Astrocyte (in vitro differentiated cells and primary cell): ENCODE measurements around the gene HOXD9. TPM values are rescaled to one million over a fixed set of nuclear protein-coding genes. Genes with fewer than 3 reads are reported as not detected.

ENCODE experiments used
- DNase-seq: peaks from one replicate; pipeline ENCODE4 v3.0.0-alpha.2; 2010; ENCODE audit warnings: low read depth
- FAIRE-seq: peaks from 2 replicates; lab custom pipeline; 2011; peaks lifted over from hg19 to GRCh38; lab: Jason Lieb, UNC
- H2AFZ ChIP-seq: 2 replicates; pipeline ENCODE4 v1.6.0; 2012; ENCODE audit warnings: low read depth, low read length, inconsistent platforms
- H3K27ac ChIP-seq: 2 replicates; pipeline ENCODE4 v1.5.1; 2011; ENCODE audit warnings: low read depth, low read length, inconsistent platforms
- H3K27me3 ChIP-seq: 2 replicates; pipeline ENCODE4 v1.6.0; 2011; ENCODE audit warnings: low read length, inconsistent platforms; ENCODE audit not compliant: insufficient read depth
- H3K36me3 ChIP-seq: 2 replicates; pipeline ENCODE4 v1.5.1; 2011; ENCODE audit warnings: low read length, inconsistent platforms; ENCODE audit not compliant: insufficient read depth
- H3K4me1 ChIP-seq: 2 replicates; pipeline ENCODE4 v1.5.1; 2011; ENCODE audit warnings: low read length, inconsistent platforms; ENCODE audit not compliant: insufficient read depth
- H3K4me2 ChIP-seq: 2 replicates; pipeline ENCODE4 v1.6.0; 2012; ENCODE audit warnings: low read length, inconsistent platforms
- H3K4me3 ChIP-seq: 2 replicates; pipeline ENCODE4 v1.5.1; 2011; ENCODE audit warnings: low read depth, mild to moderate bottlenecking, low read length, inconsistent platforms; ENCODE audit not compliant: insufficient read depth
- H3K79me2 ChIP-seq: 2 replicates; pipeline ENCODE4 v1.6.0; 2012; ENCODE audit warnings: mild to moderate bottlenecking, low read length, inconsistent platforms; ENCODE audit not compliant: insufficient read depth
- H3K9ac ChIP-seq: 2 replicates; pipeline ENCODE4 v1.6.0; 2012; ENCODE audit warnings: mild to moderate bottlenecking, low read length, inconsistent platforms
- H3K9me3 ChIP-seq: 2 replicates; pipeline ENCODE4 v1.5.1; 2012; ENCODE audit warnings: low read depth, mild to moderate bottlenecking, low read length, inconsistent platforms; ENCODE audit not compliant: insufficient read depth
- H4K20me1 ChIP-seq: 2 replicates; pipeline ENCODE4 v1.6.0; 2012; ENCODE audit warnings: low read length, inconsistent platforms; ENCODE audit not compliant: insufficient read depth
- H3K27ac Mint-ChIP-seq: one replicate; pipeline ENCODE4 v1.8.0; 2021; ENCODE audit warnings: mild to moderate bottlenecking, mixed read lengths; ENCODE audit not compliant: unreplicated experiment
- H3K27me3 Mint-ChIP-seq: one replicate; pipeline ENCODE4 v1.8.0; 2021; ENCODE audit warnings: low read depth, mixed read lengths; ENCODE audit not compliant: unreplicated experiment
- H3K36me3 Mint-ChIP-seq: one replicate; pipeline ENCODE4 v1.8.0; 2021; ENCODE audit warnings: low read depth, mixed read lengths; ENCODE audit not compliant: unreplicated experiment
- H3K4me1 Mint-ChIP-seq: one replicate; pipeline ENCODE4 v1.8.0; 2021; ENCODE audit warnings: low read depth, mixed read lengths; ENCODE audit not compliant: unreplicated experiment
- H3K4me3 Mint-ChIP-seq: one replicate; pipeline ENCODE4 v1.8.0; 2021; ENCODE audit warnings: mild to moderate bottlenecking, moderate library complexity, mixed read lengths; ENCODE audit not compliant: unreplicated experiment
- H3K9me3 Mint-ChIP-seq: one replicate; pipeline ENCODE4 v1.8.0; 2021; ENCODE audit warnings: mild to moderate bottlenecking, mixed read lengths; ENCODE audit not compliant: unreplicated experiment
- EZH2 ChIP-seq: IDR thresholded peaks from 2 replicates; pipeline ENCODE4 v1.6.1; 2012; ENCODE audit warnings: mild to moderate bottlenecking, low read length, inconsistent platforms; ENCODE audit not compliant: insufficient read depth
- total RNA-seq: library from RNA; stranded (reverse); gene quantifications from 2 replicates; pipeline ENCODE4 v1.2.1, GENCODE V29; 2021
- TF ChIP-seq, protein P1 (sequence below): IDR thresholded peaks from 2 replicates; pipeline ENCODE4 v1.5.1; 2011; ENCODE audit warnings: low read depth, mild to moderate bottlenecking, inconsistent platforms, low read length, moderate library complexity; ENCODE audit not compliant: insufficient read depth

The HOXD9 gene
- total RNA-seq, 1 donor from 2014 or later: not detected

GRCh38 chr2:176165370-176166050 lies 43.0 kb downstream of the HOXD9 start:
- TF ChIP-seq, protein P1, sequence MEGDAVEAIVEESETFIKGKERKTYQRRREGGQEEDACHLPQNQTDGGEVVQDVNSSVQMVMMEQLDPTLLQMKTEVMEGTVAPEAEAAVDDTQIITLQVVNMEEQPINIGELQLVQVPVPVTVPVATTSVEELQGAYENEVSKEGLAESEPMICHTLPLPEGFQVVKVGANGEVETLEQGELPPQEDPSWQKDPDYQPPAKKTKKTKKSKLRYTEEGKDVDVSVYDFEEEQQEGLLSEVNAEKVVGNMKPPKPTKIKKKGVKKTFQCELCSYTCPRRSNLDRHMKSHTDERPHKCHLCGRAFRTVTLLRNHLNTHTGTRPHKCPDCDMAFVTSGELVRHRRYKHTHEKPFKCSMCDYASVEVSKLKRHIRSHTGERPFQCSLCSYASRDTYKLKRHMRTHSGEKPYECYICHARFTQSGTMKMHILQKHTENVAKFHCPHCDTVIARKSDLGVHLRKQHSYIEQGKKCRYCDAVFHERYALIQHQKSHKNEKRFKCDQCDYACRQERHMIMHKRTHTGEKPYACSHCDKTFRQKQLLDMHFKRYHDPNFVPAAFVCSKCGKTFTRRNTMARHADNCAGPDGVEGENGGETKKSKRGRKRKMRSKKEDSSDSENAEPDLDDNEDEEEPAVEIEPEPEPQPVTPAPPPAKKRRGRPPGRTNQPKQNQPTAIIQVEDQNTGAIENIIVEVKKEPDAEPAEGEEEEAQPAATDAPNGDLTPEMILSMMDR: no peak
- TF ChIP-seq EZH2: peak; percentile 27
- DNase-seq: peak; percentile 77
- H4K20me1 ChIP-seq: no peaks in the 10 kb centered on the region

GRCh38 chr2:176166272-176166671 lies 43.8 kb downstream of the HOXD9 start:
- Mint-ChIP-seq H3K4me1 (no peaks in the 10 kb centered on the region), H3K27ac (no peak overlapping the region), H3K27me3 (peaks cover 86% of the 10 kb centered on the region), H3K4me3 (no peak overlapping the region), H3K36me3 (peaks cover 2% of the 10 kb centered on the region), H3K9me3 (peaks cover 28% of the 10 kb centered on the region)
- peaks cover 68% of the 10 kb centered on the region for H3K27me3 ChIP-seq
- FAIRE-seq (no peak), DNase-seq (peak; percentile 45)
- peaks cover 8% of the 10 kb centered on the region for H3K4me1 ChIP-seq
- no peaks in the 10 kb centered on the region for H3K36me3 ChIP-seq
- no peaks in the 10 kb centered on the region for H4K20me1 ChIP-seq
- no peak overlapping the region for H3K27ac ChIP-seq
- no peaks in the 10 kb centered on the region for H3K79me2 ChIP-seq
- no peak overlapping the region for H3K9ac ChIP-seq
- H2AFZ ChIP-seq: no peak overlapping the region
- H3K4me2 ChIP-seq: no peak overlapping the region
- peaks cover 2% of the 10 kb centered on the region for H3K9me3 ChIP-seq
- H3K4me3 ChIP-seq: no peak overlapping the region
- TF ChIP-seq, protein P1: no peak
- TF ChIP-seq EZH2: no peak

More at GRCh38 chr2:176165370-176166050, 43.0 kb downstream of the HOXD9 start:
- Histone ChIP-seq H3K79me2 (no peaks in the 10 kb centered on the region), H3K4me1 (peaks cover 8% of the 10 kb centered on the region), H3K9me3 (peaks cover 2% of the 10 kb centered on the region), H3K27ac (no peak overlapping the region), H3K4me2 (peak overlapping the region; percentile 75), H3K4me3 (no peak overlapping the region), H2AFZ (no peak overlapping the region), H3K36me3 (no peaks in the 10 kb centered on the region), H3K27me3 (peaks cover 71% of the 10 kb centered on the region), H3K9ac (no peak overlapping the region)
- Mint-ChIP-seq H3K36me3 (peaks cover 4% of the 10 kb centered on the region), H3K9me3 (peaks cover 32% of the 10 kb centered on the region), H3K27me3 (peaks cover 86% of the 10 kb centered on the region), H3K27ac (no peak overlapping the region), H3K4me1 (no peaks in the 10 kb centered on the region), H3K4me3 (no peak overlapping the region)
- no peak for FAIRE-seq

- Mint-ChIP-seq H3K4me3 (no peak overlapping the region), H3K27me3 (peaks cover 82% of the 10 kb centered on the region)
- peaks cover 62% of the 10 kb centered on the region for H3K27me3 ChIP-seq
Observed at GRCh38 chr2:176167398-176167797, 44.9 kb downstream of the HOXD9 start.

More at GRCh38 chr2:176167398-176167797, 44.9 kb downstream of the HOXD9 start:
- H3K36me3 Mint-ChIP-seq: peaks cover 2% of the 10 kb centered on the region
- peaks cover 22% of the 10 kb centered on the region for H3K9me3 Mint-ChIP-seq
- H3K36me3 ChIP-seq: no peaks in the 10 kb centered on the region
- no peak overlapping the region for H3K27ac ChIP-seq
- H2AFZ ChIP-seq: no peak overlapping the region
- no peak overlapping the region for H3K4me2 ChIP-seq
- DNase-seq (peak; percentile 50), FAIRE-seq (no peak)
- H3K4me3 ChIP-seq: no peak overlapping the region
- H3K9me3 ChIP-seq: peaks cover under 1% of the 10 kb centered on the region
- no peaks in the 10 kb centered on the region for H3K4me1 Mint-ChIP-seq
- no peaks in the 10 kb centered on the region for H4K20me1 ChIP-seq
- no peak overlapping the region for H3K9ac ChIP-seq
- TF ChIP-seq, protein P1: no peak
- TF ChIP-seq EZH2: no peak
- no peaks in the 10 kb centered on the region for H3K79me2 ChIP-seq
- no peak overlapping the region for H3K27ac Mint-ChIP-seq
- H3K4me1 ChIP-seq: peaks cover 12% of the 10 kb centered on the region
